Inflammatory macrophage treated with lipopolysaccharide for 1 hour (primary cell): ENCODE measurements around the gene TDRD1.

Experiments used
- DNase-seq, 2 donors: peaks; one replicate each; pipeline ENCODE4 v3.0.0-alpha.2; 2020 to 2022

The TDRD1 gene

DNA sequence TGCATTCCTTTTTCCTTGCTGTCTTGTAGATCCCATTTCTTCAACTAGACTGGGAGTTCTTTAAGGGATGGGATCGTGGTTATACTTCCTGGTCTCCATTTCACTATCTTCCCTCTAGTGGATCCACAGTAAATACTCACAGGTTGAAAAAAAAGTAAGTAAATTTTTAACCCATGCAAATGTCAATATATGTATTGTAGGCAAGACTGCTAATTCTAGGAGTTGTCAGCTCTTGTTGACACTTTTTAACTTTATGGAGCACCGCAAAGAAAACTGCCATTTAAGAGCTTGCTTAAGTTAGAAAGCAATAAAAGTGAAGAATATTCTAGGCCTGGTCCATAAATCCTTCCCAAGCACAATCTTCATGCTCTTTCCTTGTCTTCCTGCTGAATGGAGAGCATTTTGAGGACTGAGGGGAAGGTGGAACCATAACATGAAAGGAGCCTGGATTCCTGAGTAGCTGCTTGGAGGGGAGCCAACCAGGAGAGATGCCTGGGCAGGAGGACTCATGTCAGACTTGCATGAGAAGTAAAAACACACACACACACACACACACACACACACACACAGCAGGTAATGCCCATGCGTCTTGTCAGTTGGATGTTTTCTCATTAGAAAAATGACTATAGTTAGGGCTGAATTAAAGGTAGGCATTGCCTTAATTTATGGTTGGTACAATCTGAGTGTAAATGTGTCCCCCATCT is 92.1 kb downstream of the TDRD1 start:
- DNase-seq, result no peak

DNA sequence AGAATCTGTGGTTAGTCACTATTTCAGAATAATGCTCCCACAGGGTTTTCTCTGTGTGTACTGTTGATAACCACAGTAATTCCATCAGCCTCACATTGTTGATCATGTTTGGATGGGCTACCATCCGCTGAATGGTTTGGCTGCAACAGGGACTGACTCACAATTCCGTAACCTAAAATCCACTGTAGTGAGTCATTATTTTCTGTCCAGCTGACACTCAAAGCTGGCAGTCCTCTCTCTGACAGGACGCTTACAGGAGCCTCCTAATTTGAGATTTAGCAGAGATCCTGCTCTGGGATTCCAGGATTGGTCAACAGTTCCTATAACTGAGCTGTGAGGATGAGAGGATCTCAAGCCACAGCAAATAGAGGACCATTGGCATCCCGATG is 92.6 kb downstream of the TDRD1 start:
- no peak for DNase-seq

- no peak for DNase-seq
Measured at GRCh38 chr10:114272696-114273095, 93.5 kb downstream of the TDRD1 start.

- DNase-seq, result no peak
Measured at GRCh38 chr10:114273910-114274309, 94.8 kb downstream of the TDRD1 start.

DNA sequence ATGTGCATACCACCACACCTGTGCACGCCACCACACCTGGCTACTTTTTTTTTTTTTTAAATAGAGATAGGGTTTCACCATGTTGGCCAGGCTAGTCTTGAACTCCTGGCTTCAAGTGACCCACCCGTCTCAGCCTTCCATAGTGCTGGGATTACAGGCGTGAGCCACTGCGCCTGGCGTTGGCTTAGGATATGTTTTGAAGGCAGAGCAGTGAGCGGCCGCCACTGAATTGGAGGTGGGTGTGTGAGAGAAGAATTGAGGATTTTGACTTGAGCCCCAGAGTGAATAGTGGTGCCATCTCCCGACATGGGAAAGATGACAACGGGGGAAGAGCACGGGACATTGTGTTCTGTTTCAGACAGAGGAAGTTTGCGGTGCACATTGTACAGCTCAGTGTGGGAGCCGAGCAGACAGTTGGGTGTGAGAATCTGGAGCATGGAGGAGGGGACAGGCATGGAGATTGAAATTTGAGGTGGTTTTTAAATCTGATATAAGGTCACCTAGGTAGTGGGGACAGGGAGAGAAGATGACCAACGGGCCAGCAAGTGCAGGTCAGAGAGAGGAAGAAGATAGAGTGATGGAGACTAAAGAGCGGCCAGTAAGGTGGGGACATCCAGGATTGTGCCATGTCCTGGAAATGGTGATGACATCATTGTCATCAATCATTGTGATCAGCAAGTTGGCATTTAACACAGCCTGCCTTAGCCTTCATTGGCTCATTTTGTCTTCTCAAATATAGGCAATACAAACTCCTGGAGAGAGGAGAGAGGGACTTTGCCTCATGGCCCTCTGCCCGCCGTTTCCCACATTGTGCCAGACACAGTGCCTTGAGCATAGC is 95.7 kb downstream of the TDRD1 start:
- no peak for DNase-seq

DNA sequence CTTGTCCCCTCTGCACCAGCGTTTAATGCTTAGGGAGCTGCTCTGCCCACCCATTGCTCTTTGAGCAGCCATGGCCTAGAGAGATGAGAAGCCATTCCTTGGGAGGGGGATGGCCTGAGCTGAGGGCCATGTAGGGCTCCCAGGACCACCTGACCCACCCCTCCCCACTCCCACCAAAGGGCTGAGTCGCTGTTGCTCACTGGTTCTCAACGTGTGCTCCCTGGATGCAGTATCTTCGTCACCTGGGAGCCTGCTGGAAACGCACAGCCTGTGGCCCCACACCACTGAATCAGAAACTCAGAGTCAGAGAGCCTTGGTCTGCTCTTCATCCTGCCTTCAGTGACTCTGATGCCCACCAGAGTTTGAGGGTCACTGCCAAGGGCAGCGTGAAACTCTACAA is 96.9 kb downstream of the TDRD1 start:
- no peak for DNase-seq

DNA sequence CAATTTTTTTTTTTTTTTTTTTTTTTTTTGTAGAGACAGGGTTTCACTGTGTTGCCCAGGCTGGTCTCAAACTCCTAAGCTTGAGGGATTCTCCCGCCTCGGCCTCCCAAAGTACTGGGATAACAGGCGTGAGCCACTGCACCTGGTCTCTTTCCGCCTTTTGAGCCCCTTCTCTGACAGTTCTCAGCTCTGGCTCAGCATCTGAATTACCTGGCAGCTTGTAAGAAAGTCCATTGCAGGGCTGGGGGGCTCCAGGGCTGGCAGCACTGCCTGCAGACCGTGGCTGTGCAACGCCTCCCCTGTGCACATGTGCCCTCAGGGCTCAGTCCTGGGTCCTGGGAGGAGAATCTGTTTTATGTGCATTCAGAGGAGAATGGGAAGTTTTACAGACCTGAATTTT is 97.5 kb downstream of the TDRD1 start:
- DNase-seq, result no peak

DNA sequence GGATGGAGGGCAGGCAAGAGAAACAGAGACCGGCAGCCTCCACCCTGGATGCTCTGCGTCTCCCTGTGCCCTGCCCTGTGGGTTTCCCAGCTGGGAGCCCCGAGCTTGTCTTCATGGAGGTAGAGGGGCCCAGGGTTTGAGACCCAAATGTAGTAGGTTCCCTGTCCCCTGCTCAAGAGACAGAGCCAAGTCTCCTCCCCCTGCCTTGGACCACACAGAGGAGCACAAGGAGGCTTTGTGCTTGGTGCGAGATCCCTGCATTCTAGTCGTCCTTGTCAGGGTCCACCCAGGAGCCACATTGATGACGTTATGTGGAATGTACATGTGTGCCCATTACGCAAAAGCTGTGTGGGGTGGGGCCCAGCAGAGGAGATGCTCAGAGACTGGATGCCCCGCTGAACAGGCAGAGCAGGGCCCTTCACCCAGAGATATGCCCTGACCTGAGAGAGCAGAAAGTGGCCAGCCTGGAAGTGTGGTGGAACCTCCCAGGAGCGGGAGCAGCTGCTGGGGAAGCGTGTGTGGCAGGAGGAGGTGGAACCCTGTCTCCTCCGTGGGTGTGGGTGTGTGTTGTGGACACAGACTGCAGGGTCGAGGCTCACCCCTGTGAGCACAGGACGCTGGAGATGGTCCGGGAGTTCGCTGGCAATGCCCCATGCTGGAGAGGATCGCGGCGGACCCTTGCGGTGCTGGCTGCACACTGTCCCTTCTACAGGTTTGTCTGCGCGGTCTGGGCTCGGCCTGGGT is 99.2 kb downstream of the TDRD1 start:
- no peak for DNase-seq

DNA sequence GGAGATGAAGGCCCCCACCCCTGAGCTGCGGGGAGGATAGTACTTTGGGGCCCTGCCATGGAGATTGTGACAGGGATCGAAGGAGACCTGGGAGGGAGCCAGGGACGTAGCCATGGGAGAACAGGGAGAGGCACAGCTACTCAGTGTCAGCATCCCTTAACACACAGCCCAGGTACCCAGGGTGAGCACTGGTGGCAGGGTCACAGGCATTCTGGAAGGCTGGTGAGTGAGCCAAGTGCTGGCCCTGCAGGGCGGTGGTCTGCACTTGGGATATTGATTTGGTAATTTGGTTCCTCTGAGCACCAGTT is 99.7 kb downstream of the TDRD1 start:
- DNase-seq, result no peak

DNA sequence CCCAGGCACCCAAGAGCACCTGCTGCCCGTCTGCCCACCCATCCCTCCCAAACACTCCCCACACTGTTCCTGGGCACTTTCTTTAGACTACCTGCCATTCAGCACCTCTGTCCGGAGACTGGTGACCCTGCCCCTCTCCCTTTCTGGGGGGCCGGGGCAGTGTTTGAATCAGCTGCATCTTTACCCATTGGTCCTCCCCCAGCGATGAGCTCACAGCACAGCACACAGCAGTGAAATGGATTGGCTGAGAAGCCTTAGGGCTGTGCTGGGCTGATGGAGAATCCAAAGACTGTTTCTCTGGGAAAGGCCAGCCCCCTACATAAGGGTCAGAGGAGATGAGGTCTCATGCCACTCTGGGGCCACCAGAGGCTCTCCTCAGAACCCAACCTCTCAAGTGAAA is 100.1 kb downstream of the TDRD1 start:
- DNase-seq, result no peak

GRCh38 chr10:114279901-114280644 is 100.9 kb downstream of the TDRD1 start:
- DNase-seq, result no peak

DNA sequence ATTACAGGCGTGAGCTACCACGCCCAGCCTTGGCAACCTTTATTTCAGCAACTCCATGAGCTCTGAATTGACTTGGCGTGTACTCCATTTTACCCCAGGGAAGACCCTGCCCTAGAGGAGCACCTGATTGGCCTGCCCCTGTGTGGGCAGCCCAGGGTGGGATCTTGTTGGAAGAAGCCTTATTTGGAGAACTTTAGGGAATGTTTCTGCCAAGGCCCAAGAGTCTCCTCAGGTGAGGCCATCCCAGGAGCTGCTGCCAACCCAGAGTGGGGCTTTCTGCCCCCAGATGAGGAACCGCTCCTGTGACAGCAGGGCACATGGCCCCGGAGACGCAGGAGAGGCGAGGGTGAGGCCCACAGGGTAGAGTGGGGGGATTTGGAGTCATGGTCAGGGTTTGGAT is 101.9 kb downstream of the TDRD1 start:
- no peak for DNase-seq

DNA sequence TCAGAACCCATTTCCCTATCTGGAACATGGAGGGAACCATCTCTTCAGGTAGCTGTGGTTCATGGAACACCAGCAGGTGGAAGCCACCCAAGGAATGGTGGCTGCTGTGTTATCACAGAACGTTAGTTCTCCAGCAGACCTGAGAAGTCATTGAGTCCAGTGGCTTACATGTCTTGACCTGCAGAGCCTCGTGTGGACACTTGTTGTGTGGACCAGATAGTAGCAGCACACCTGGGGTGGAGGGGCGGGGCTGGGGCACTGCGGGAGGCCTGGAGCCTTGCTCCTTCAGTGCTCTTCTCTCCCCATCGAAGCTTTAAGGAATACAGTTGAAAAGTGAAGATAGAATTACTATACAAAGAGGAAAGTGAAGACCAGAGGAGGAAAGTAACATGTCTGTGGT is 102.3 kb downstream of the TDRD1 start:
- no peak for DNase-seq
